Activated T-cell treated with anti-CD3 and anti-CD28 coated beads, Interleukin-2, amount 50 U/mL, for 72 hours (primary cell): ENCODE results near the gene SEC31B. TPM values are rescaled to one million over a fixed set of nuclear protein-coding genes. Genes with fewer than 3 reads are reported as not detected.
A peak's percentile ranks its signal among the peaks of the same experiment; 100 is the strongest.

Experiments
- ATAC-seq, 2 donors: fragments of 150-1000 bp; cut with Tn5 transposase; replicated peaks in 1 of 2; 2 replicates each; pipeline ENCODE4 v1.10.0; 2021; ENCODE audit warnings: moderate library complexity in 2 of 2, mild to moderate bottlenecking in 1 of 2
- DNase-seq, 2 donors: peaks; one replicate each; pipeline ENCODE4 v3.0.0; 2021 to 2022; ENCODE audit warnings: mixed read lengths in 1 of 2
- H3K27ac Mint-ChIP-seq: one replicate; pipeline ENCODE4 v1.8.0; 2022; ENCODE audit warnings: mild to moderate bottlenecking, moderate library complexity, mixed read lengths
- H3K27me3 Mint-ChIP-seq: one replicate; pipeline ENCODE4 v1.8.0; 2022; ENCODE audit warnings: low read depth, mixed read lengths
- H3K36me3 Mint-ChIP-seq, 2 donors: one replicate each; pipeline ENCODE4 v1.8.0; 2022; ENCODE audit warnings: mixed read lengths in 2 of 2, mild to moderate bottlenecking in 1 of 2; ENCODE audit not compliant: insufficient read depth in 2 of 2
- H3K4me1 Mint-ChIP-seq: one replicate; pipeline ENCODE4 v1.8.0; 2022; ENCODE audit warnings: low read depth, mixed read lengths
- H3K4me3 Mint-ChIP-seq, 2 donors: one replicate each; pipeline ENCODE4 v1.8.0; 2022; ENCODE audit warnings: mild to moderate bottlenecking in 2 of 2, mixed read lengths in 2 of 2, moderate library complexity in 2 of 2
- H3K9me3 Mint-ChIP-seq, 2 donors: one replicate each; pipeline ENCODE4 v1.8.0; 2022; ENCODE audit warnings: mixed read lengths in 2 of 2
- total RNA-seq, 2 donors: library from RNA; stranded (reverse); gene quantifications; one replicate each; pipeline ENCODE4 v1.2.3, GENCODE V29; 2022

Gene SEC31B
- total RNA-seq, 2 donors from 2014 or later = 76.5 to 106 TPM

- no peak for ATAC-seq
- Mint-ChIP-seq H3K27ac (peak overlapping the region; percentile 85), H3K9me3 (no peaks in the 10 kb centered on the region), H3K27me3 (no peaks in the 10 kb centered on the region), H3K36me3 (peaks cover 10 to 25% of the 10 kb centered on the region in 2 donors), H3K4me1 (peaks cover 29% of the 10 kb centered on the region), H3K4me3 (no peak overlapping the region)
- DNase-seq = no peak
Observed at GRCh38 chr10:100522107-100522801, 2.6 kb upstream of the SEC31B start.

- H3K27ac Mint-ChIP-seq = peak overlapping the region; percentile 36
- no peak overlapping the region for H3K4me3 Mint-ChIP-seq
- H3K4me1 Mint-ChIP-seq = peaks cover 33% of the 10 kb centered on the region
- H3K36me3 Mint-ChIP-seq = peaks cover 10 to 23% of the 10 kb centered on the region in 2 donors
- H3K27me3 Mint-ChIP-seq = no peaks in the 10 kb centered on the region
- ATAC-seq (no peak), DNase-seq (no peak)
- no peaks in the 10 kb centered on the region for H3K9me3 Mint-ChIP-seq
Observed at GRCh38 chr10:100520811-100521210, 1.1 kb upstream of the SEC31B start.

- ATAC-seq (peak; percentile 76 to 82), DNase-seq (peak; percentile 59 to 68)
- Mint-ChIP-seq H3K4me3 (peak overlapping the region in 1 of 2 donors; percentile 42), H3K27me3 (no peaks in the 10 kb centered on the region), H3K27ac (peak overlapping the region; percentile 3), H3K36me3 (peaks cover 7 to 23% of the 10 kb centered on the region in 2 donors), H3K9me3 (no peaks in the 10 kb centered on the region), H3K4me1 (peaks cover 28% of the 10 kb centered on the region)
Observed at GRCh38 chr10:100518761-100519241, 860 bp downstream of the SEC31B start.

DNA sequence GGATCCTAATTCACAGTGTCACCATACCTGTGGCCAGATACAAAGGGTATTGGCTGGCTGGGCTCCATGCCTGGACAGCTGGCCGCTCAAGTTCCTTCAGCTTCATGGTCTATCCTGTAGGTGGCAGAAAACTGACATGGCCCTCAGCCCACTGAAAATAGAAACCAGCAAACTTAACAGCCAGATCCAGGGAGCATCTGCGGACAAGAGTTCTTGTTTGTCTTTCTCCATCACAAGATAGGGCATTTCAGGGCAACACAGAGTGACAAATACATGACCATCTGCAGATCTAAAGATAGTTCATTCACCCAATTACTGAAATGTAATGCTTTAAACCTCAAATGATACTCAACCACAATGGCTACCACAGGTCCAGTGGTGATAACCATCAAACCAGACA, 2.8 kb downstream of the SEC31B start:
- no peak overlapping the region for H3K4me3 Mint-ChIP-seq
- H3K4me1 Mint-ChIP-seq = peaks cover 39% of the 10 kb centered on the region
- H3K27me3 Mint-ChIP-seq = no peaks in the 10 kb centered on the region
- DNase-seq (no peak), ATAC-seq (no peak)
- peak overlapping the region; percentile 20 for H3K27ac Mint-ChIP-seq
- peaks cover 9 to 24% of the 10 kb centered on the region in 2 donors for H3K36me3 Mint-ChIP-seq
- no peaks in the 10 kb centered on the region for H3K9me3 Mint-ChIP-seq

GRCh38 chr10:100515612-100516011, 4.0 kb downstream of the SEC31B start:
- peaks cover 12 to 30% of the 10 kb centered on the region in 2 donors for H3K36me3 Mint-ChIP-seq
- no peaks in the 10 kb centered on the region for H3K27me3 Mint-ChIP-seq
- peaks cover 51% of the 10 kb centered on the region for H3K4me1 Mint-ChIP-seq
- ATAC-seq (no peak), DNase-seq (no peak)
- no peak overlapping the region for H3K27ac Mint-ChIP-seq
- no peaks in the 10 kb centered on the region for H3K9me3 Mint-ChIP-seq
- H3K4me3 Mint-ChIP-seq = no peak overlapping the region

DNA sequence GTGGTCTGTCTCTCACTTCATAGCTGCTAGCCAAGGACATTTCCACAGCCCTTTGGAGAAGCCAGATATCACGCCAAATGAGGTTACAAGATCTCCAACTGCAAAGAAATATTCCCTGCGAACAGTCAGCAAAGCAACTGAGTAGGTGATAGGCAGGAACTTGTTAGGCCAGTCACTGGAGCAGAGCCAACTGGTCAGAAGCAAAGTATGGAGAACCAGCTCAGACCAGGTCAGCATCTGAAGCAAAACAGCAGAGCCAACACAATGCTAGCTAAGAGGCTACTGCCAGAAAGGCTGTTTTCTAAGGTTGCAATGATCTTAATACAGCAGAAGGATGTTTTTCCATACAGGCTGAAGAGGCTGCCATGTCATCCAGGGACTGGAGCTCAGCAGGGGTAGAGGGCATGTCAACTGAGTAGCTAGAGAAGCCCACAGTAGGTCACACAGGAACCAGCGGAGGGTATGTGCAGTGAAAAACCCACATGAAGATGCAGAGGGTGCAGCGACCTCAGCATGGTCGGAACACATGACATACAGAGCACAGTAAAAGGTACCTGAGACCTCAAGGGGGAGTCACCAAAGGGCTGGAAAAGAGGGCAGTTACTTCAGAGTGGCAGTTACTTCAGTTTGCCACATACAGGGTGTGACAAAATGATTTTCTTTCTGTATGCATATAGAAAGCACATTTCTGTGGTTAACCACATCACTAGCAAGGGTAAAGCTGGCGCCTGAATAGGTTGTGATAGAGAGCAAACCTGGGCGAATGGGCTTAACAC, 8.9 kb downstream of the SEC31B start:
- ATAC-seq (peak; percentile 75 to 79), DNase-seq (peak; percentile 77 to 88)
- H3K4me1 Mint-ChIP-seq = peaks cover 73% of the 10 kb centered on the region
- no peaks in the 10 kb centered on the region for H3K27me3 Mint-ChIP-seq
- H3K9me3 Mint-ChIP-seq = no peaks in the 10 kb centered on the region
- peaks cover 18 to 27% of the 10 kb centered on the region in 2 donors for H3K36me3 Mint-ChIP-seq
- peak overlapping the region; percentile 89 for H3K27ac Mint-ChIP-seq
- peak overlapping the region; percentile 66 to 86 for H3K4me3 Mint-ChIP-seq

DNA sequence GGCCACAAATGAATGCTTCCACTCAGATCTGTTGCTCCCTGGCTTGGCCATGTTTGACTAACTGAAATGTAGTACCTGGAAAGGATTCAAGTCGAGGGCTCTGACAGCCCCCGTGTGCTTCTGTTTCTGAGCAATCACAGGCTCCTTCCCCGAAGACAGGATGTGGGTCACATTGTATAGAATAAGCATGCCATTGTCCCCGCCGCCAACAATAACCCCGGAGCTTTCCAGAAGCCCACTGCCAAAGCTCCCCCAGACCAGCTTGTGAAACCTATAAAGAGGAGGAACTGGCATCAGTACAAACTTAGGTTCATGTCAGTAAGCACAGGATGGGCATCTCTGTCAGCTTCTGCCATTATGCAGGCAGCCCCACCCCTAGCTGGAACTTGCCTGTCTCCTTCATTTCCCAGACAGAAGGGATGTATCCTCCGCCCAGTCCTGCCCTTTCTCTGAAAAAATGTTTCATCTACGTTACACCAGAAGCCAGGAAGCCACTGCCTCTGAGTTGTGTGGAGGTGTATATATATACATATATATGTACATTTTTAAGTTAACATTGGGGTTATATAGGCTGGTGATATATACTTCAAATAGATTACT, 10.3 kb downstream of the SEC31B start:
- no peaks in the 10 kb centered on the region for H3K27me3 Mint-ChIP-seq
- peaks cover 79% of the 10 kb centered on the region for H3K4me1 Mint-ChIP-seq

DNA sequence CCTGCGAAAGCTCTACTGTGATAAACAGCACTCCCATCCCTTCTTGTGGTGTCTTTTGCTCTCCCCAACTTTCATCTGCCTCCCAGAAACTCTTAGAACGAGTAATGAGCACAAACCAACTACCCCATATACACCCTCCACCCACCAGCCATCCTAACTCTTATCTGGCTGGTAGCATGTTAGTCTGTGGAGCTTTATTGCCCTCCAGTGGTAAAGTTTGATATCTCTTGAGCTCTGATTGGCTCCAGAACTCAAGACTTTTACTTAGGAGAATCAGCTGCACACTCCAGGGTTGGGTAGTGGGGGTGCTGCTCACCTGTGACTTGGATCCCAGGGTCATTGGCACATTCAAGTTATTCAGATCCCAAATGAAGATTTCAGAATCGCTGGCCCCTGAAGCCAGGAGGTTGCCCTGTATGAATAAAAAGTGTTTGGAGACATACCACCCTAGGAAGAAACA, 10.9 kb downstream of the SEC31B start:
- DNase-seq = peak; percentile 65 to 68
- Mint-ChIP-seq H3K36me3 (peaks cover 29 to 33% of the 10 kb centered on the region in 2 donors), H3K4me1 (peaks cover 79% of the 10 kb centered on the region), H3K4me3 (peak overlapping the region; percentile 84 to 86), H3K27me3 (no peaks in the 10 kb centered on the region), H3K9me3 (no peaks in the 10 kb centered on the region), H3K27ac (peak overlapping the region; percentile 89)
- ATAC-seq = peak; percentile 40

More for the DNA sequence above, 10.3 kb downstream of the SEC31B start:
- Mint-ChIP-seq H3K9me3 (no peaks in the 10 kb centered on the region), H3K27ac (peak overlapping the region; percentile 89), H3K4me3 (peak overlapping the region; percentile 84 to 86), H3K36me3 (peaks cover 29 to 35% of the 10 kb centered on the region in 2 donors)
- ATAC-seq = peak; percentile 47 to 49
- peak; percentile 78 to 82 for DNase-seq

DNA sequence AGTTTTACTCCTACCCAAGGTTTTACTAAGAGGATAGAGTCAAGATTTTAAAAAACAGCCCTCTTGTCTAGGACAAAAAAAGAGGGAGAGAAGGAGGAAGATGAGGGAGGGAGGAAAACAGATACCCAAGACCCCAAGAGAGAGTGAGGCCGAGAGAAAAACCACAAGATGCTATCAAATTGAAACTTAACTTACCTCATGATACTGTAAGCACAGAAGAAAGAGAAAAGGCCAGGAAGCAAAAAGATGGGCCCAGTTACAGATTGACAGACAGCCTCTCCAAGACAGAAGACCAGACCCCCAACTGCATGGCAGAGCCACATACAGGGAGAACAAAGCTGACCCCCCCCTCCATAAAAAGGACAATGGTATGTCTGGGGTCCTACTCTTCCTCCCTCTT, 11.4 kb downstream of the SEC31B start:
- ATAC-seq (no peak), DNase-seq (peak in 1 of 2 donors; percentile 40)
- Mint-ChIP-seq H3K9me3 (no peaks in the 10 kb centered on the region), H3K4me3 (peak overlapping the region; percentile 84 to 86), H3K27ac (peak overlapping the region; percentile 89), H3K36me3 (peaks cover 29 to 34% of the 10 kb centered on the region in 2 donors), H3K27me3 (no peaks in the 10 kb centered on the region), H3K4me1 (peaks cover 79% of the 10 kb centered on the region)

- Mint-ChIP-seq H3K4me3 (peak overlapping the region; percentile 84 to 86), H3K9me3 (no peaks in the 10 kb centered on the region), H3K27ac (peak overlapping the region; percentile 66), H3K36me3 (peaks cover 27 to 32% of the 10 kb centered on the region in 2 donors), H3K4me1 (peaks cover 72% of the 10 kb centered on the region), H3K27me3 (no peaks in the 10 kb centered on the region)
- peak in 1 of 2 donors; percentile 18 for DNase-seq
- ATAC-seq = no peak
Observed at GRCh38 chr10:100507357-100507732, 12.3 kb downstream of the SEC31B start.

- peak overlapping the region; percentile 84 to 86 for H3K4me3 Mint-ChIP-seq
- peaks cover 66% of the 10 kb centered on the region for H3K4me1 Mint-ChIP-seq
- no peaks in the 10 kb centered on the region for H3K27me3 Mint-ChIP-seq
- DNase-seq = peak; percentile 34 to 59
- peaks cover 26 to 30% of the 10 kb centered on the region in 2 donors for H3K36me3 Mint-ChIP-seq
- ATAC-seq = peak; percentile 64
- H3K27ac Mint-ChIP-seq = peak overlapping the region; percentile 97
- H3K9me3 Mint-ChIP-seq = no peaks in the 10 kb centered on the region
Observed at GRCh38 chr10:100506596-100507356, 12.9 kb downstream of the SEC31B start.

DNA sequence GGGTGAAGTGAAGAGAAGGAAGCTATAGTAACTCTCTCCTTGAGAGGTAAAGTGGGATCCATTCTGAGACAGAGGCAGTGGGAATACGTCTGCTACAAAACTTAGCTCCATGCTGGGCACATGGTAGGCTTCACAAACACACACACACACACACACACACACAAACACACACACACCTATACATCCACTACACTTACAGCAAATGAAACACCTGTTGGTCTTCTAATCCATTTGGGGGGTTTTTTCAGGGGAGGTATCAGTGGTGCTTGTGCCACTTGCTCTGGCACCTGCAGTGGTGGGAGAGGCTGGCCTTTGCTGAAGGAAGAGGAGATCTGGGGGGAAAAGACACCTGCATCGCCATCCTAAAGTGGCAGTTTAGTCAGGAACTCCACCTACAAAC, 14.5 kb downstream of the SEC31B start:
- H3K36me3 Mint-ChIP-seq = peaks cover 29 to 30% of the 10 kb centered on the region in 2 donors
- ATAC-seq (no peak), DNase-seq (no peak)
- H3K4me3 Mint-ChIP-seq = peak overlapping the region in 1 of 2 donors; percentile 46
- H3K27me3 Mint-ChIP-seq = no peaks in the 10 kb centered on the region
- no peak overlapping the region for H3K27ac Mint-ChIP-seq
- peaks cover 50% of the 10 kb centered on the region for H3K4me1 Mint-ChIP-seq
- no peaks in the 10 kb centered on the region for H3K9me3 Mint-ChIP-seq
